Erythroblast (primary cell): ENCODE results near the gene LRIG1.

ENCODE experiments used
- GATA1 ChIP-seq: IDR thresholded peaks from 2 replicates; pipeline ENCODE4 v1.6.1; 2011; ENCODE audit warnings: low read depth, mild to moderate bottlenecking, control low read depth, low read length, moderate library complexity
- POLR2A ChIP-seq: IDR thresholded peaks from 2 replicates; pipeline ENCODE4 v1.6.1; 2011; ENCODE audit warnings: mild to moderate bottlenecking, low read length

GRCh38 chr3:66497985-66498671 is 2.7 kb downstream of the LRIG1 start:
- TF ChIP-seq POLR2A: no peak
- TF ChIP-seq GATA1: no peak
